ENCODE measurements around the gene TM7SF2.

- TF ChIP-seq CTCF (IDR thresholded peaks at IDR 0.05; ENCODE audit: low read depth, low read length): no peak
- TF ChIP-seq EZH2phosphoT487 (IDR thresholded peaks at IDR 0.05; ENCODE audit: low read depth): no peak
Observed at GRCh38 chr11:65132238-65132987, 20.7 kb downstream of the TM7SF2 start.

Measured in OCI-LY3 (cell line).